Posterior cingulate gyrus (tissue), 11 donors: Measurements from ENCODE around the gene C3orf62.
"Not testable (repeated sequence)": the region's sequence is repeated elsewhere in the genome, so short reads cannot be mapped to it uniquely, and the experiment has no call there.

Experiments
- DNase-seq, 10 donors: peaks; one replicate each; pipeline versions ENCODE4 v3.0.0 to v3.0.0-alpha.2; 2020 to 2021; ENCODE audit warnings: mixed read lengths in 3 of 10
- intact Hi-C: fragments of 100-400 bp; cut with DNase I; formaldehyde crosslinking; loops from one replicate; pipeline ENCODE4 v1.15.1; 2023

Gene C3orf62

DNA sequence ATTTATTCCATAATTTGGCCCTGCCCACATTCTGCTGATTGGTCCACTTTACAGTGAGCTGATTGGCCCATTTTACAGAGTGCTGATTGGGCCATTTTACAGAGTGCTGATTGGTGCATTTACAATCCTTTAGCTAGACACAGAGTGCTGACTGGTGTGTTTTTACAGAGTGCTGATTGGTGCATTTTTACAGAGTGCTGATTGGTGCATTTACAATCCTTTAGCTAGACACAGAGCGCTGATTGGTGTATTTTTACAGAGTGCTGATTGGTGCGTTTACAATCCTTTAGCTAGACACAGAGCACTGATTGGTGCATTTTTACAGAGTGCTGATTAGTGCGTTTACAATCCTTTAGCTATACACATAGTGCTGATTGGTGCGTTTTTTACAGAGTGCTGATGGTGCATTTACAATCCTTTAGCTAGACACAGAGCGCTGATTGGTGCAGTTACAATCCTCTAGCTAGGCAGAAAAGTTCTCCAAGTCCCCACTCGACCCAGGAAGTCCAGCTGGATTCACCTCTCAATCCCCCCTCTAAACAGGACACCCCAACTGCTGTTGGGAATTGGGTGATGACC, 56.0 kb downstream of the C3orf62 start:
- DNase-seq, intact Hi-C loops: not testable (repeated sequence)

GRCh38 chr3:49219132-49219531, 57.9 kb downstream of the C3orf62 start:
- intact Hi-C loops = no loop called here
- no peak for DNase-seq
